Gastroesophageal sphincter (tissue), 3 donors: ENCODE measurements around the gene CENPW.

Experiments used
- CTCF ChIP-seq, 4 experiments: fragments of 200-600 bp in 2 of 4; fragments of 450-650 bp in 2 of 4; sonication (generic) in 1 of 4; IDR thresholded peaks; one replicate each; pipeline ENCODE4 v1.5.1; 2017 to 2019; ENCODE audit warnings: antibody characterized with exemption in 4 of 4, mild to moderate bottlenecking in 2 of 4, moderate library complexity in 2 of 4
- POLR2A ChIP-seq, 2 donors: fragments of 450-650 bp; IDR thresholded peaks; one replicate each; pipeline ENCODE4 v1.6.1; 2017; ENCODE audit warnings: antibody characterized with exemption in 2 of 2, mild to moderate bottlenecking in 2 of 2, moderate library complexity in 1 of 2
- POLR2AphosphoS5 ChIP-seq: sonication (generic); formaldehyde crosslinking; IDR thresholded peaks from one replicate; pipeline ENCODE4 v1.6.1; 2017; ENCODE audit warnings: antibody characterized with exemption

DNA sequence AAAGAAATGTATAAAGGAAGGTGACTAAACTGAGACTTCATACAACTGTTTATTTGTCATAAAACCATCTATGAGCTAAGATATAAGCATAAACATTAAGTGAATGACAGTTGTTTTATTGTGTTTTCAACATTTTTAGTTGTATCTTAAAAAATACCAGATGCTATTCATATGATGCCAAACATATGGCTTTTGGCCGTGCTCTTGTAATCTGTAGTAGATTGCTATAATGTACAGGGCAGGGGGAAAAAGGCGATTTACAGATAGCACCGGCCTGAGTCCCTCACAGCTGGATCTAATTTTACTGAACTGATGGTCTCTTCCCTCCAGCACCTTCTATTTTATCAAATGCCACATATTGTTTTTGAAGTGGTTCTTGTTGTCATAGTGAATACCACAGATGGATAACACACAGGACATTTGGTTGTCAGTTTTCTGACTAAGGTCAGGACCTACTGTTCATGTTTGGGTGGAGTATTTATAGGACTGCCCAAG is 48.2 kb downstream of the CENPW start:
- TF ChIP-seq CTCF (IDR thresholded peaks at IDR 0.05) (no peak), POLR2A (IDR thresholded peaks at IDR 0.05) (no peak), POLR2AphosphoS5 (no peak)
